ENCODE data around the gene ATP11A. TPM values are rescaled to one million over a fixed set of nuclear protein-coding genes. Genes with fewer than 3 reads are reported as not detected.

ATP11A gene
- total RNA-seq, 1 experiment from 2014 or later, result 8.7 TPM

GRCh38 chr13:112723771-112724170, 33.9 kb downstream of the ATP11A start:
- H4K20me1 ChIP-seq (ENCODE audit: low read length), result no peaks in the 10 kb centered on the region
- no peaks in the 10 kb centered on the region for H3K9me3 ChIP-seq (ENCODE audit: low read length)
- peaks cover 44% of the 10 kb centered on the region for H3K4me1 ChIP-seq (ENCODE audit: insufficient read depth, low read length)
- H3K9ac ChIP-seq (ENCODE audit: low read length), result no peak overlapping the region
- H3K9me2 ChIP-seq (replicated peaks; ENCODE audit: low read length), result no peaks in the 10 kb centered on the region
- no peak overlapping the region for H3K4me3 ChIP-seq (ENCODE audit: low read length)
- BruUV-seq (replicated peaks), result no TSS peak
- H3K4me2 ChIP-seq (ENCODE audit: low read length), result no peak overlapping the region
- ChIA-PET POLR2A (ENCODE audit: unreplicated experiment) (no interaction called here), CTCF (no interaction called here)
- no peak overlapping the region for H2AFZ ChIP-seq (ENCODE audit: low read length)
- no peak overlapping the region for H3K27ac ChIP-seq (ENCODE audit: low read length)
- intact Hi-C loops (cut with micrococcal nuclease), result no loop called here
- DNase-seq (no peak), ATAC-seq (no peak)
- no peaks in the 10 kb centered on the region for H3F3A ChIP-seq (ENCODE audit: low read length, unreplicated experiment)
- no peaks in the 10 kb centered on the region for H3K27me3 ChIP-seq (ENCODE audit: low read length)
- no peak for TF ChIP-seq EZH2phosphoT487 (IDR thresholded peaks at IDR 0.05; ENCODE audit: borderline replicate concordance, low read length)
- TF ChIP-seq, protein P1, sequence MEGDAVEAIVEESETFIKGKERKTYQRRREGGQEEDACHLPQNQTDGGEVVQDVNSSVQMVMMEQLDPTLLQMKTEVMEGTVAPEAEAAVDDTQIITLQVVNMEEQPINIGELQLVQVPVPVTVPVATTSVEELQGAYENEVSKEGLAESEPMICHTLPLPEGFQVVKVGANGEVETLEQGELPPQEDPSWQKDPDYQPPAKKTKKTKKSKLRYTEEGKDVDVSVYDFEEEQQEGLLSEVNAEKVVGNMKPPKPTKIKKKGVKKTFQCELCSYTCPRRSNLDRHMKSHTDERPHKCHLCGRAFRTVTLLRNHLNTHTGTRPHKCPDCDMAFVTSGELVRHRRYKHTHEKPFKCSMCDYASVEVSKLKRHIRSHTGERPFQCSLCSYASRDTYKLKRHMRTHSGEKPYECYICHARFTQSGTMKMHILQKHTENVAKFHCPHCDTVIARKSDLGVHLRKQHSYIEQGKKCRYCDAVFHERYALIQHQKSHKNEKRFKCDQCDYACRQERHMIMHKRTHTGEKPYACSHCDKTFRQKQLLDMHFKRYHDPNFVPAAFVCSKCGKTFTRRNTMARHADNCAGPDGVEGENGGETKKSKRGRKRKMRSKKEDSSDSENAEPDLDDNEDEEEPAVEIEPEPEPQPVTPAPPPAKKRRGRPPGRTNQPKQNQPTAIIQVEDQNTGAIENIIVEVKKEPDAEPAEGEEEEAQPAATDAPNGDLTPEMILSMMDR (conservative IDR thresholded peaks at IDR 0.05; ENCODE audit: low read depth, low read length), result no peak
- TF ChIP-seq EZH2 (IDR thresholded peaks at IDR 0.05; ENCODE audit: low read length, unreplicated experiment), result no peak
- H3K36me3 ChIP-seq (ENCODE audit: low read depth, low read length), result no peaks in the 10 kb centered on the region
- H3K79me2 ChIP-seq (ENCODE audit: low read length), result peaks cover 10% of the 10 kb centered on the region

- Histone ChIP-seq H4K20me1 (ENCODE audit: low read length) (no peaks in the 10 kb centered on the region), H2AFZ (ENCODE audit: low read length) (no peak overlapping the region), H3K4me3 (ENCODE audit: low read length) (peak overlapping the region; percentile 52; the same call in 1 of the 2 replicates), H3K27me3 (ENCODE audit: low read length) (no peaks in the 10 kb centered on the region), H3K4me1 (ENCODE audit: insufficient read depth, low read length) (peaks cover 39% of the 10 kb centered on the region), H3K27ac (ENCODE audit: low read length) (peak overlapping the region; percentile 98), H3K36me3 (ENCODE audit: low read depth, low read length) (no peaks in the 10 kb centered on the region), H3K79me2 (ENCODE audit: low read length) (peaks cover 10% of the 10 kb centered on the region), H3F3A (ENCODE audit: low read length, unreplicated experiment) (no peaks in the 10 kb centered on the region), H3K9me3 (ENCODE audit: low read length) (no peaks in the 10 kb centered on the region), H3K9ac (ENCODE audit: low read length) (peak overlapping the region; percentile 77), H3K9me2 (replicated peaks; ENCODE audit: low read length) (no peaks in the 10 kb centered on the region), H3K4me2 (ENCODE audit: low read length) (peak overlapping the region; percentile 72)
- intact Hi-C loops (cut with micrococcal nuclease), result no loop called here
- CTCF ChIA-PET, result interaction anchor here (0.6 kb wide), 1 partner anchor 119 kb away, joined by 4 read pairs; no protein-coding TSS in a partner anchor
- ATAC-seq (peak; percentile 15), DNase-seq (peak; percentile 52)
- POLR2A ChIA-PET (ENCODE audit: unreplicated experiment), result interaction anchor here (0.6 kb wide), 1 partner anchor 206 kb away, joined by 3 read pairs; no protein-coding TSS in a partner anchor
- TF ChIP-seq EZH2 (IDR thresholded peaks at IDR 0.05; ENCODE audit: low read length, unreplicated experiment) (no peak), EZH2phosphoT487 (IDR thresholded peaks at IDR 0.05; ENCODE audit: borderline replicate concordance, low read length) (no peak)
- TF ChIP-seq, protein P1 (conservative IDR thresholded peaks at IDR 0.05; ENCODE audit: low read depth, low read length), result no peak
- no TSS peak for BruUV-seq (replicated peaks)
These were observed 35.0 kb downstream of the ATP11A start for GRCh38 chr13:112724788-112725345.

- Histone ChIP-seq H3K4me3 (ENCODE audit: low read length) (peak overlapping the region; percentile 52; the same call in 1 of the 2 replicates), H3K36me3 (ENCODE audit: low read depth, low read length) (no peaks in the 10 kb centered on the region), H3K27ac (ENCODE audit: low read length) (peak overlapping the region; percentile 98), H4K20me1 (ENCODE audit: low read length) (no peaks in the 10 kb centered on the region), H2AFZ (ENCODE audit: low read length) (no peak overlapping the region), H3K9ac (ENCODE audit: low read length) (peak overlapping the region; percentile 77), H3K9me3 (ENCODE audit: low read length) (no peaks in the 10 kb centered on the region), H3K9me2 (replicated peaks; ENCODE audit: low read length) (no peaks in the 10 kb centered on the region), H3K79me2 (ENCODE audit: low read length) (peaks cover 10% of the 10 kb centered on the region), H3K4me2 (ENCODE audit: low read length) (peak overlapping the region; percentile 72), H3K4me1 (ENCODE audit: insufficient read depth, low read length) (peaks cover 36% of the 10 kb centered on the region), H3K27me3 (ENCODE audit: low read length) (no peaks in the 10 kb centered on the region), H3F3A (ENCODE audit: low read length, unreplicated experiment) (no peaks in the 10 kb centered on the region)
- ATAC-seq, result peak; percentile 92
- ChIA-PET CTCF (interaction anchor here (0.5 to 0.6 kb wide), 2 partner anchors 120 to 218 kb away, joined by 4 read pairs; no protein-coding TSS in a partner anchor), POLR2A (ENCODE audit: unreplicated experiment) (interaction anchor here (0.6 kb wide), 1 partner anchor 206 kb away, joined by 3 read pairs; no protein-coding TSS in a partner anchor)
- BruUV-seq (replicated peaks), result no TSS peak
- peak; percentile 85 for DNase-seq
- TF ChIP-seq EZH2 (IDR thresholded peaks at IDR 0.05; ENCODE audit: low read length, unreplicated experiment), result no peak
- TF ChIP-seq, protein P1 (conservative IDR thresholded peaks at IDR 0.05; ENCODE audit: low read depth, low read length), result no peak
- no peak for TF ChIP-seq EZH2phosphoT487 (IDR thresholded peaks at IDR 0.05; ENCODE audit: borderline replicate concordance, low read length)
- intact Hi-C loops (cut with micrococcal nuclease), result no loop called here
These were observed 35.6 kb downstream of the ATP11A start for GRCh38 chr13:112725346-112726015.
